Left hindlimb (tissue), 1 donor: ENCODE measurements around the gene SAMD15.
"Not testable (repeated sequence)": the region's sequence is repeated elsewhere in the genome, so short reads cannot be mapped to it uniquely, and the experiment has no call there.

Experiments
- DNase-seq: peaks from one replicate; pipeline ENCODE4 v3.0.0-alpha.2; 2018

The SAMD15 gene

GRCh38 chr14:77376771-77377501 lies at the start of gene SAMD15, which contains the start of gene TMED8:
SAMD15 (plus strand) TSS chr14:77377379; CDS start chr14:77377419, 40 bp downstream.
TMED8 (minus strand) TSS chr14:77377094; CDS start chr14:77377053, 41 bp downstream.
- DNase-seq, result peak; percentile 91

DNA sequence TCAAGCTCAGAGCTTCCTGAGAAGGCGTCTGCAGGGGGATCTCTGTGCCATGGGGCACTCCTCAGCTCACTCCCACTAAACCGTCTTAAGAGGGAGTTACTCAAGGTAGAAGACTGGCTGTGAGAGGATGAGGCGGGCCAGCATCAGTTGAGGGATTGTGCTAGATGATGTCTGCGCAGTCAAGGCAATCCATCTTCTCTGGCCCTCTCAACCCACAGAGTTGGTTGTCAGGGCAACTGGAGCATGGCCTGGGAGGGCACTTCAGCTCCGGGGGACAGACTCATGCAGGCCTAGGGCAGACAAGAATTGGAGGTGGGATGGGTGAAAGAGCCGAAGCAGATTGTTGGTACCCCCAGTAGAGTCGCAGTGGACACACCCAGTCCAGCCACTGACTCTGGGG lies 47.3 kb upstream of the SAMD15 start:
- DNase-seq, result no peak

DNA sequence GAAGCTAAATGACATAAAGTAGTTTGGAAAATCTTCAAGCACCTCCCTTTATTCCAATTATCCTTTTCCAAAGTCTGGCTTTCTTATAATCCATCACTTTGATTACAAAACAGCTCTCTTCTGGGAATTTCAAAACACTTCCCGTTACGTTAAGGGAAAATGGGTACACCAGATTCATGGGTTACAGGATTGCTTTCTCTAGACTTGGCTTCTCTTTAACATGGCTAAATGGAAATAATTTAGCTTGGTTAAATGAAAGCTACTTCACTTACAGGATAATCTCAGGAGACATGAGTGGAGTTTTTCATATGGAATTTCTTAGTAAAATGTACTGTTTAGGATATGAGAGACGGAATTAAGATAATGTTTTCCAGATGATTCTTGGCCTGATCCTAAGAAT lies 41.6 kb upstream of the SAMD15 start:
- no peak for DNase-seq

DNA sequence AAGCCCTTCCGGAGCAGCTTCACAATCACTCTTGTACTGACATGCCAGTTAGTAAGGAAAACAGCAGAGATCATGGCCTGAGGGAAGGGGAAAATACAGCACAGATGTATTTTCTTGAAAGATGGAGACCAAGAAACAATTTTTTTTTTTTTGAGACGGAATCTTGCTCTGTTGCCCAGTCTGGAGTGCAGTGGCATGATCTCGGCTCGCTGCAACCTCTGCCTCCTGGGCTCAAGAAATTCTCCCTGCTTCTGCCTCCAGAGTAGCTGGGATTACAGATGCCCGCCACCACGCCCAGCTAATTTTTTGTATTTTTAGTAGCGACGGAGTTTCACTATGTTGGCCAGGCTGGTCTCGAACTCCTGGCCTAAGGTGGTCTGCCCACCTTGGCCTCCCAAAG lies 39.9 kb upstream of the SAMD15 start:
- not testable (repeated sequence) for DNase-seq

GRCh38 chr14:77337880-77338279 lies 39.3 kb upstream of the SAMD15 start:
- no peak for DNase-seq

- no peak for DNase-seq
Measured at GRCh38 chr14:77338302-77338701, 38.9 kb upstream of the SAMD15 start.

- no peak for DNase-seq
Measured at GRCh38 chr14:77339407-77339806, 37.8 kb upstream of the SAMD15 start.

DNA sequence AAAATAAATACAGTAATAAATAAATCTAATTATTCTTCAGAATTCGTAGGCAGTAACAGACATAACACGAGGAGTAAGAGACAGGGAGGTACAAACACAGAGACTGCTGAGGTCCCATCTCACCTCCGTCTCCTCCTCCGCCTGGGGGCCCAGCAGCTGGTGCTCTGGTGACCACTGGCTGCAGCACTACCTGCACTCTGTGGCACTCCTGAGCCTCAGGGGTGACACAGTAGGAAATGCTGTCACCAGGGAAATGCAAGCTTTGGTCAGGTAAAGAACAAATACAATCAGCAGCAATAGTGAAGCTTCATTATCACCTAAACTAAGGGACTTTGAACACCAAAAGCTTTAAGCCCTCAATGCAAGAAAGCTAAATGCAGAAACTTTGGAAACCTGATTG lies 36.8 kb upstream of the SAMD15 start:
- no peak for DNase-seq

GRCh38 chr14:77342726-77343397 lies 34.3 kb upstream of the SAMD15 start:
- DNase-seq, result no peak

- no peak for DNase-seq
Measured at GRCh38 chr14:77343662-77344061, 33.5 kb upstream of the SAMD15 start.

GRCh38 chr14:77344377-77344996 lies 32.7 kb upstream of the SAMD15 start:
- DNase-seq, result no peak

- no peak for DNase-seq
Measured at GRCh38 chr14:77346495-77346894, 30.7 kb upstream of the SAMD15 start.

GRCh38 chr14:77347751-77348150 lies 29.4 kb upstream of the SAMD15 start:
- no peak for DNase-seq

GRCh38 chr14:77353469-77354141 lies 23.6 kb upstream of the SAMD15 start:
- DNase-seq, result no peak

DNA sequence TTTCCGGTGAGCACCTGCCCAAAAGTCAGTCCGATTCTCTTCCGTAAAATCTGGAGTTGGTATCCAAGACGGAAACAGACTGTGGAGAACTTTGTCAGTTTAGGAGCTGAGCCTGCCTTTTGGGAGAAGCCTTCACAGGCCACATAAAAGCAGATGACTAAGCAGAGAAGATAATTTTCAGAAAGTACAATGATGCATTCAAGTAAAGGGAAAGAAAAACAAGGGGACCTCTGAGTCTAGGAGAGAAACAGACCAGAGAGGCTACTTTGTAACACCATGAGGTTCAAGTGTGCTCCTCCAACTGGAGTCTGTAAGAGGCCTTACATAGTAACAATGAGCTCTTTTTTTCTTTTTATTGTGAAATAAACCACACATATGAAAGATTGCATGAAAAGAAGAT lies 21.4 kb upstream of the SAMD15 start:
- DNase-seq, result no peak

DNA sequence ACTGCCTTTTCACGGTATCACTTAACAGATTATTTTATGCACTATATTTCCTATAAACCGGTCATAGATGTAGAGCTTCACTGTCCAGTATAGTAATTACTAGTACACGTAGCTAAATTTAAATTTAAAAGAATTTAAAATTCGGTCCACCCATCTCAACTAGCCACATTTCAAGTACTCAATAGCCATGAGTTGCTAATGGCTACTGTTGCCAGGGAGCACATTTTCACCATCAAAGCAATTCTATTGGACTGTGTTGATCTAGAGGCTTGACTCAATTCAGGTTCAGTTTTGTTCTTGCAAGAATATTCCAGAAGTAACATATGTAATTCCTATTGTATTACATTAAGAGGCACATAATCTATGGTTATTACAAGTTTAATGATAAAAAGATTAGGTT lies 20.3 kb upstream of the SAMD15 start:
- DNase-seq, result no peak

DNA sequence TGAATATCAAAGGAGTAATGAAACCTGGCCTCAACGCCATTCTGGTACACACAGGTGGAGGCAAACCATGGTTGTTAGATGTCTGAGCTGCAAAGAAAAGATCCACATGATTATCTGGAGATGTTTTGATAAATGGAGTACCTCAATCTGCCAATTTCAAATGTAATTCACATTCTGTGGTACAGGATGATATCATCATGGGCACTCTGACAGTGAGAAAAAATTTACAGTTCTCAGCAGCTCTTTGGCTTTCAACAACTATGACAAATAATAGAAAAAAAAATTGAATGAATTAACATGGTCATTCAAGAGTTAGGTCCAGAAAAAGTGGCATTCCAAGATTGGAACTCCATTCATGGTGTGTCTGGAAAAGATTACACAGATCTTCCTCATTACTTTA lies 17.6 kb upstream of the SAMD15 start:
- DNase-seq, result no peak

DNA sequence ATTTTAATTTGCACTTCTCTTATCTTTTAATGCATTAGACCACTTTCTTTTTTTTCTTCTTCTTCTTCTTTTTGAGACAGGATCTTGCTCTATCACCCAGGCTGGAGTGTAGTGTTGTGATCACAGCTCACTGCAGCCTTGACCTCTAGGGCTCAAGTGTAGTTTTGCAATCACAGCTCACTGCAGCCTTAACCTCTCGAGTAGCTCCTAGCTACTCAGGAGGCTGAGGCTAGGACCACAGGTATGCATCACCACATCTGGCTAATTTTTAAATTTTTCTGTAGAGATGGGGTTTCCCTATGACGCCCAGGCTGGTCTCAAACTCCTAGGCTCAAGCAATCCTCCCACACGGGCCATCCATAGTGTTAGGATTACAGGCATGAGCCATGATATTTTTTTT lies 13.0 kb upstream of the SAMD15 start:
- no peak for DNase-seq

- DNase-seq, result no peak
Measured at GRCh38 chr14:77369285-77369684, 7.9 kb upstream of the SAMD15 start.

DNA sequence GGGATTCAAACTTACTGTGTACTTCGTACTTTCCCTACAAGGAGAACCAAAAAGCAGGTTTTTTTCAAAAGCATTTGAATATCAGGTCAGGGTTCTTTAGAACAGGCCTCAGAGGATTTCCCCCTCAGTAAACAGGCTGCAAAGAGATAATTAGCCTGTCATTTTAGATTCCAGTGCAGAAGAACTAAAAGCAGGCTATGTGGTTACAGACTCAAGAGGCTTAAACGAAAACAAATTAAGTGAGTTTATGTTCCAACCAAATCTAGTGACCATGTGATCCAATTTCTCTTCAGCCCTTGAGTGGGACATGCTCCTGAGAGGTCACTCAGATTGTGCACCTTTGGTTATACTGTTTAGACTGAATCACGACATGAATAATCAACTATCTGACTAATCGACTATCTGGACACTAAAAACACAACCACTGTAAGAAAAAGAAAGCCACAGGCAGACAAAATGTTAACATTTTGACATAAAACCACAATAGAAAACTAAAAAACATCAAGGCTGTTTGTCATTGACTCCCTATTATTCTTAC lies 4.8 kb upstream of the SAMD15 start:
- DNase-seq, result no peak

DNA sequence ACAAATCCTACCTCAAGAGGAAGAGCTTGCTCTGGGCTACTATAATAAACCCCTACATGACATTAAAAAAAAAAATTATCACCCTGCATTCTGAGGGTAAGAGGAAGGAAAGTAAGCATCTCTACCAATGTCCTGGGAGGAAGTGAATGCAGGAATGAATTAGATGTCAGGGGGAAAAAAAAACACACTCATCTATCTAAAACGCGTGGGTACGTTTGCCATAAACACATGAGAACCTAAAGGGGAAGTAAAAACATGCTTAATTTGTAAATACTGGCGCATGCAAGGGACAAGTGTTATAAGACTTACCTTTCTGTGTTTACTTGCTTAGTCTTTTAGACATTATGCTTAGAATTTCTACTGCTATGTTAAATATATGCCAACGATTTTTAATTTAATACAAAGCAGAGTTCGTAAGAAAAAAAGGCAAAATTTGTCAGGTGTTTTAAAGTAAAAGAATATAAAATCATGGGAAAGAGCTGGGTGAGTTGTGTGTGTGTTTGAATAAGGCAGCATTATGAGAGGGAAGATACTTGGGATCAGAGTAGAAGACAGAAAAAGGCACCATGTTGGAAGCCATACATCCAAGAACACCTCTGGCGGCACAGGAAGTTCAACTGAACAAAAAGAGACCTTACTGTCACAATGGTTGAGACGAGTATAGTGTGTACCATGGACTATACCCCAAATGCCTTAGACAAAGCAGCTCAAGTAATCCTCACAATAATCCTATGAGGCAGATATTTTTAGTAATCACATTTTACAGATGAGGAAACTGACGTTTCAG lies 1.8 kb upstream of the SAMD15 start:
- no peak for DNase-seq
